Measurements from ENCODE around the gene SKAP1. TPM values are rescaled to one million over a fixed set of nuclear protein-coding genes. Genes with fewer than 3 reads are reported as not detected.
"Not testable (repeated sequence)": the region's sequence is repeated elsewhere in the genome, so short reads cannot be mapped to it uniquely, and the experiment has no call there.

The SKAP1 gene
- total RNA-seq, 1 donor from 2014 or later, result 0.69 TPM

- DNase-seq (ENCODE audit: low spot score, unreplicated experiment), result no peak
- H3K27me3 Mint-ChIP-seq, result peaks cover 41% of the 10 kb centered on the region
- no peak overlapping the region for H3K4me3 Mint-ChIP-seq (ENCODE audit: low read depth)
- H3K36me3 Mint-ChIP-seq (ENCODE audit: insufficient read depth), result no peaks in the 10 kb centered on the region
- no peak for TF ChIP-seq CTCF (IDR thresholded peaks at IDR 0.05; ENCODE audit: unreplicated experiment)
- H3K9me3 Mint-ChIP-seq (ENCODE audit: low read depth), result no peaks in the 10 kb centered on the region
- peaks cover 6% of the 10 kb centered on the region for H3K4me1 Mint-ChIP-seq (ENCODE audit: low read depth)
- H3K27ac Mint-ChIP-seq, result no peak overlapping the region
Observed at GRCh38 chr17:48194097-48194550, 235.9 kb downstream of the SKAP1 start.

GRCh38 chr17:48192321-48192731, 237.7 kb downstream of the SKAP1 start:
- no peaks in the 10 kb centered on the region for H3K36me3 Mint-ChIP-seq (ENCODE audit: insufficient read depth)
- H3K9me3 Mint-ChIP-seq (ENCODE audit: low read depth), result no peaks in the 10 kb centered on the region
- H3K4me1 Mint-ChIP-seq (ENCODE audit: low read depth), result peaks cover 2% of the 10 kb centered on the region
- H3K4me3 Mint-ChIP-seq (ENCODE audit: low read depth), result no peak overlapping the region
- peaks cover 43% of the 10 kb centered on the region for H3K27me3 Mint-ChIP-seq
- DNase-seq (ENCODE audit: low spot score, unreplicated experiment), result no peak
- TF ChIP-seq CTCF (IDR thresholded peaks at IDR 0.05; ENCODE audit: unreplicated experiment), result no peak
- no peak overlapping the region for H3K27ac Mint-ChIP-seq

GRCh38 chr17:48191362-48191761, 238.7 kb downstream of the SKAP1 start:
- Mint-ChIP-seq H3K27me3 (peaks cover 41% of the 10 kb centered on the region), H3K27ac (no peak overlapping the region), H3K4me3 (ENCODE audit: low read depth) (no peak overlapping the region), H3K9me3 (ENCODE audit: low read depth) (no peaks in the 10 kb centered on the region), H3K36me3 (ENCODE audit: insufficient read depth) (no peaks in the 10 kb centered on the region), H3K4me1 (ENCODE audit: low read depth) (peaks cover 2% of the 10 kb centered on the region)
- DNase-seq (ENCODE audit: low spot score, unreplicated experiment), result no peak
- TF ChIP-seq CTCF (IDR thresholded peaks at IDR 0.05; ENCODE audit: unreplicated experiment), result no peak

GRCh38 chr17:48190871-48191270, 239.1 kb downstream of the SKAP1 start:
- peaks cover 2% of the 10 kb centered on the region for H3K4me1 Mint-ChIP-seq (ENCODE audit: low read depth)
- H3K9me3 Mint-ChIP-seq (ENCODE audit: low read depth), result no peaks in the 10 kb centered on the region
- peaks cover 44% of the 10 kb centered on the region for H3K27me3 Mint-ChIP-seq
- DNase-seq (ENCODE audit: low spot score, unreplicated experiment), result no peak
- no peak overlapping the region for H3K27ac Mint-ChIP-seq
- H3K4me3 Mint-ChIP-seq (ENCODE audit: low read depth), result no peak overlapping the region
- H3K36me3 Mint-ChIP-seq (ENCODE audit: insufficient read depth), result no peaks in the 10 kb centered on the region
- TF ChIP-seq CTCF (IDR thresholded peaks at IDR 0.05; ENCODE audit: unreplicated experiment), result no peak

- Mint-ChIP-seq H3K4me1 (ENCODE audit: low read depth) (no peaks in the 10 kb centered on the region), H3K9me3 (ENCODE audit: low read depth) (no peaks in the 10 kb centered on the region), H3K36me3 (ENCODE audit: insufficient read depth) (no peaks in the 10 kb centered on the region), H3K27me3 (peaks cover 41% of the 10 kb centered on the region), H3K27ac (no peak overlapping the region), H3K4me3 (ENCODE audit: low read depth) (no peak overlapping the region)
- DNase-seq (ENCODE audit: low spot score, unreplicated experiment), result no peak
- no peak for TF ChIP-seq CTCF (IDR thresholded peaks at IDR 0.05; ENCODE audit: unreplicated experiment)
Observed at GRCh38 chr17:48187872-48188608, 242.0 kb downstream of the SKAP1 start.

GRCh38 chr17:48186317-48186716, 243.7 kb downstream of the SKAP1 start:
- peaks cover 31% of the 10 kb centered on the region for H3K27me3 Mint-ChIP-seq
- H3K27ac Mint-ChIP-seq; H3K36me3 Mint-ChIP-seq (ENCODE audit: insufficient read depth); DNase-seq (ENCODE audit: low spot score, unreplicated experiment); H3K4me3 Mint-ChIP-seq (ENCODE audit: low read depth); H3K4me1 Mint-ChIP-seq (ENCODE audit: low read depth); H3K9me3 Mint-ChIP-seq (ENCODE audit: low read depth): not testable (repeated sequence)

All from progenitor cell of endocrine pancreas (in vitro differentiated cells).